GM19455 (cell line): ENCODE data around the gene PRDM16.

Source experiments
- ATAC-seq: cut with Tn5 transposase; IDR thresholded peaks from one replicate; pipeline ENCODE4 v1.9.1; 2021; ENCODE audit not compliant: unreplicated experiment

Gene PRDM16

DNA sequence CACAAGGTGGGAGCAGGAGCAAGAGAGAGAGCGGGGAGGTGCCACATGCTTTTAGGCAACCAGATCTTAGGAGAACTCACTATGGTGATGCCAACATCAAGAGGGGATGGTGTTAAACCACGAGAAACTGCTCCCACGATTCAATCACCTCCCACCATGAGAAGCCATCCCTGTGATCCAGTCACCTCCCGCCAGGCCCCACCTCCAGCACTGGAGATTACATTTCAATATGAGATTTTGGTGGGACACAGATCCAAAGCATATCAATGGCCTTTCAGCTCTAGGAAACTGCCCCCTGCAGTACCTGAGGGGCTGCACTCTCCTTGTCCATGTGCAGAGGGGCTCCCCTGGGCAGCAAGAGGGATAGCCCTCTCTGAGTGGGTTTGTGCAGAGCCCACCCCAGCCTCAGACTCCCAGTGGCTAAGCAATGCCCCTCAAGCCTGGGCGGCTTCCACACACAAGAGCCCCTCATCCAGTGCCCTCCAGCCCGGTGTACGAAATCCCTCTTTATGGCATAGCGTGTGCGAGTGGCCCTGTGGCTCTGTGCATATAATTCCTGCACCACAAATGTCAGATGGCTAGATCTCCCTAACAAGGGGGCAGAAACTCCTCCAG, 15.5 kb upstream of the PRDM16 start:
- no peak for ATAC-seq

GRCh38 chr1:3053986-3054385, 15.0 kb upstream of the PRDM16 start:
- no peak for ATAC-seq

DNA sequence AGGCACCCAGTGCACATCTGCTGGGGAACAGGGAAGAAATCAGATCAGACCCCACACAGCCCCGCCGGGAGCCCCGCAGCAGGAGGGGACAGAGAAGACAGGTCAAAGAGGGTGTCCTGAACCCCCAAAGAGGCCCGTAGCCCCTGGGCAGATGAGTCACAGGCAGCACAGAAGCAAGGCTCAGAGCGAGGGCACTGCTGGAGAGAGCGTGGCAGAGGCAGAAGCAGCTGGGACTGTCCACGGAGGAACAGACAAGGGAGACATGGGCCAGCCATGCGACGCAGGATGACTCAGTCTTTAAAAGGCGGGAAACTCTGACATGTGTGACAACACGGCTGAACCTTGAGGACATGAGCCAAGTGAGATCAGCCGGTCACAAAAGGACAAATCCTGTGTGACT, 14.5 kb upstream of the PRDM16 start:
- no peak for ATAC-seq

GRCh38 chr1:3055051-3055450, 14.0 kb upstream of the PRDM16 start:
- ATAC-seq: no peak

DNA sequence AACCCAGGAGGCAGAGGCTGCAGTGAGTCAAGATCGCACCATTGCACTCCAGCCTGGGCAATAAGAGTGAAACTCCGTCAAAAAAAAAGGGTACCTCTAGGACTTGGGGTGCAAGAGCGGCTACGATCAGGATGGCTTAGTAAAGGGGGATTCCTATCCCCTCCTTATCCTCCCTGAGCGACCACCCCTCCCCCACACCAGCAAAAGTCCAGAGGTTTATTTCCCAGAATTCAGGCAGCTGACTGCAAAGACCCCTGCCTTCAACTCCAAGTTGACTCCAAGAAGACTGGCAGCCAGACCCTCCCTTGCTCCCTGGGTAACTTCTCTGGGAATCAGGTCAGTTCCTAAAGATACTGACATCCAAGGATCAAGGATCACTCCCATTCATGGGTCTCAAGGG, 12.4 kb upstream of the PRDM16 start:
- no peak for ATAC-seq

DNA sequence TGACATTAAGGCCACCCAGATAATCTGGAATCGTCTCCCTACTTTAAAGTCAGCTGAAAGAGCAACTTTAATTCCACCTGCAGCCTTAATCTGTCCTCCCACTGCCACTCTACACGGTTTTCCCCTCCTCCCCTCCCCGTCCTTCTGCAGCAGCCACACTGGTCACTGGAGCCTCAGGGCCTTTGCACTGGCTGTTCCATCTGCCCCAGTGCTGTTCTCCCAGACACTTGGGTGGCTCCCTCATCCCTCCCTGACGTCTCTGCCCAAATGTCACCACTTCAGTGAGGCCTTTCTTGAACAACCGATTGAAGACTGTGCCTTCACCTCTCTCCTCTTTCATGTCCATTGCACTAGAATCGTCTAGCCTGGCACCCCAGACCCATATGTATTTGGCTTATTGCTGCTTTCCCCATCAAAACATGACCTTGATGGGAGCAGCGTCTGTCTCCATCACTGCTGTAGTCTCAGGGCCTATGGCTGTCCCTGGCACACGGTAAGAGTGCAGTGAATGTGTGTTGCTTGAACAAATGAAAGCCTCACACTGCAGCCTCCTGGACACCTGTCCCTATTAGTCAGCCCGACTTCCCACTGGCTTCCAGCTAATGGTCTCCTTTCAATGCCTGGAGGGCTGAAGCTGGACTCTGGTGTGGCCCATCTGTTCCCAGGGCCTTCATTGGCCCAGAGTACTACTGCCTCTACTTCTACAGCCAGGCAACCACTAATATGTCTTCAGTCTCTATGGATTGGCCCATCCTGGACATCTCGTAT, 10.6 kb upstream of the PRDM16 start:
- no peak for ATAC-seq

- ATAC-seq: no peak
These were observed 8.9 kb upstream of the PRDM16 start for GRCh38 chr1:3060127-3060526.

DNA sequence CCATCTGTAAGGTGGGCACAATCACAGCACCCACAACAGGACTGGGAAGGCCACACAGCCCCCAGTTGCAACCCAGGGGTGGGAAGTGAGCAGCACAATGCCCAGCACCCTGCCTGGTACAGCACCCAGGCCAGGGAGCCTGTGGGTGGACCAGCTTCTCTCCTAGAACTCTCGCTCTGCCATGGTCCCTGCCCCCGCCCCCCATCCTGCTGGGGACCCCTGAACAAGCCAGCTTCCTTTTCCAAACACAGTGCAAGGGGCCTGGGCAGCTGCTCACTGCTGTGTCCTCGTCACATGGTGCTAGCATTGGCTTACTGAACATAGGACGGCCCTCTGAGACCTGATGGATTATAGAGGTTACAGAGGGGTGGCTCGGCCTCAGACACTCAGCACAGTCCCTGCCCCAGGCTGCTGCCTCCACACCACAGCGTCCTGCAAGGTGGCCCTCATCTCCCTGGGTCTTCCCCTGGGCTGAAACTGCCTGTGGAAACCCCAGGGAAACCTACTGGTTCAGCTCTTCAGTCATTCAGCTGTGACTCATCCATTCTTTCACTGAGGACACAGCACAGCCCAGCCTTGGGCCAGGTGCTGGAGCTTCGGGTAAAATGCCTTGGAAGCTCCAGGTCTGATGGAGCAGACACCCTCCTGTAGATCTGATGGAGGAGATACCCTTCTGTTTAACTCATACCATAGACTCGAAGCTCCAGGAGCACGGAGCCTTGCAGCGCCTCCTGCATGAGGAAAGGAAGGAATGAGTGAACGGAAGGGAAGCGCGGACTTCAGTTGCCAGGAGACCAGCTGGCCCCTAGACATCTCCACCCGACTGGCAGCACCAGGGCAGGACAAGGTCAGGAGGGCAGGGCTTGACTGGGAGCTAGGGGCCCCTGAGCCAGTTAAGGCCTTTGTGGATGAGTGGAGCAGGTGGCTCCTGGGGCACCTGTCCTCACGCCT, 8.1 kb upstream of the PRDM16 start:
- no peak for ATAC-seq

- ATAC-seq: no peak
These were observed 7.4 kb upstream of the PRDM16 start for GRCh38 chr1:3061566-3061965.

DNA sequence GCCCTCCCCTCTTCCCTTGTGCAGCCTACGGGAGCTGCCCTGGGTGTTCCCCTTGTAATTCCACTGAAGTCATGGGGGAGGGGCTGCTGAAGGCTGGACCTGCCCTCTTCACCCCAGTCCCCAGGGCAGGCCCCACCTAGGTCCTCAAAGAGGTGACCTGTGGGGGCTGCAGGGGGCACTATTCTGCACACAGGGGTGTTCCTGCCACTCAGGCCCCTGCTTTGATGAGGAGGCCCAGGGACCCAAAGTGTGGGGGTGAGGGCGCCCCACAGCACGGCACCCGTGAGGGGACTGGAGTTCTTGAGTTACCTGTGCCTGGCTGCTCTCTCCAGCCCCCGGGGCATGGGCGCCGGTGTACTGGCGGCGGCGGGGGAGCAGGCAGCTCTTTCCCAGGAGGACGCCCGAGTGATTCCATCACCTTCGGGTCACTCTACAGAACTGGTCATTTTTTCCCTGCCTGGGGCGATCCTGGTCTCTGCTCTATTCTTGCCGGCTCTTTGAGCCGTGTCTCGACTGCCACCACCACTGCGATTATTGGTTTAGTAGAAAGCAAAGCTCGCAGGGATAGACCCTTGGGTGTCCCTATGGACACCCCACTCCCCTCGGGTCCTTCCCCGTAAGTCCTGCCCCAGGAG, 6.9 kb upstream of the PRDM16 start:
- ATAC-seq: no peak

DNA sequence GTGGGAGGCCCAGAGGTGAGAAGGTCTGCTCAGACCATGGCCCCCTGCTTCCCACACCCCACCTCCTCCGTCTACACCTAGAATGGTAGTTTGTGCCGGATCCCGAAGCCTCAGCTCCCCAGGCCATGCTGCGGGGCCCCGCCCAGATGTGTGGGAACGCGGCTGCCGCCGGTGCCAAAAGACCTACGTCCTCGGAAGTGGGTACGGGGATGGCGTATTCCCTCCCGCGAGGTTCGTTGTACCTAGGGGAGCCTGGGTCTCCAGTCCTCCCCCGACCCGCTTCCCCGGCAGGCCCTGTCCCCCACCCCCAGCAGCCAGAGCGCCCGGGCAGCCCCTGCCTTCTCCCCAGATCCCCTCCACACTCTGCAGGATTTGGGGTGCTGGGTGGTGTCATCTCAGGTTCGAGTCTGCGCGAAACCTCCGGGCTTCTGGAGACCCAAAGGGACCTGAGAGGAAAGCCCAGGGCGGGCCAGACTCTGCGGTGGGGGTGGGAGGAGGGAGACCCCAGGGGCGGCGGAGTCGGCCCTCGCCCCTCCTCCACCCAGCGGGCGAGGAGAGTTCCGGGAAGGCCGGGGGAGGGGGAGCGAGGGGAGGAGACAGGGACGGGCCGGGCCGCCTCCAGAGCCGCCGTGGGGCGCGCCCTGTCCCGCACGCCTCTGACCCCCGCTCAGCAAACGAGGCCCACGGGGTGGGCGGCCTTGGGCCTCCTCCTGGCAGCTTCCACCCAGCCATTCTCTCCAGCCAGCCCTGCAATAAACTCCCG, 6.2 kb upstream of the PRDM16 start:
- ATAC-seq: no peak

DNA sequence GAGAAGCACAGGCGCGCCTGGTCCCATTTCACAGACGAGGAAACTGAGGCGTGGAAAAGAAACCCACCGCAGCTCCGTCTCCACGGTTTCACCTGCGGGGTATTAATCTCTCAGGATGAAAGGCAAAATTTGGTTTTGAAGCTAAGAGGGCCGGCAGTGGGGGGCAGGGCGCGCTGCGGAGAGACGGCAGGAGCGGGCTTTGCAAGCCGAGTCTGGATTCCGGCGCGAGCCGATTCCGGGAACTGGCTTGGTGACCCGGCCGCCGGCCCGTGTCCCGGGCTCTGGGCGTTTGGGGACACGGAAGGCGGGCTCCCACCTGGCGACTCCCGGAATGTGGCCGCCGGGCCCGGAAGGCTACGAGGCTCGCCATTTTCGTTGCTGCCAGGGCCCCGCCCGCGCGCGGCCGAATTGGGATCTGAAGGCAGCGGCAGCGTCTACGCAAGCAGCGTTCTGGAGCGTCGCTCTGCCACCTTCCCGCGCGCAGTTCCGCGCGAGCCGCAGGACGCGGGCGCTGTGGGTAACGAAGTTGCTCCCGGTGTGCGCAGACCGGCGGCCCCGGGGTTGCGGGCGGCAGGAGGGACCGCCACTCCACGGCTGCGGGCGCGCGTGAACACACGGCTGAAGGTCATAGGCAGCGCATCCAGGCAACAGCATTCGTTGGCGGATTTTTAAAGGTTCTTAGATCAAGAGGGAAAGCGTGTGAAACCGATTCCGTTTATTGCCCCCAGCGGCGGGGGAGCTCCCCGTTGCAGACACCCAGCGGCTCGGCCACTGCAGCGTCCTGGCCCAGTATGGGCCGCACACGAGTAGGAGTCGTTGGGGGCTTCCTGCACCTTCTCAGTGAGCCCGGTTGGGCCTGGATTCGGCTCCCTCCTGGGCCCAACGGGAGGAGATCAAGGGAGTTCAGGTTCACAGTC, 5.4 kb upstream of the PRDM16 start:
- no peak for ATAC-seq

DNA sequence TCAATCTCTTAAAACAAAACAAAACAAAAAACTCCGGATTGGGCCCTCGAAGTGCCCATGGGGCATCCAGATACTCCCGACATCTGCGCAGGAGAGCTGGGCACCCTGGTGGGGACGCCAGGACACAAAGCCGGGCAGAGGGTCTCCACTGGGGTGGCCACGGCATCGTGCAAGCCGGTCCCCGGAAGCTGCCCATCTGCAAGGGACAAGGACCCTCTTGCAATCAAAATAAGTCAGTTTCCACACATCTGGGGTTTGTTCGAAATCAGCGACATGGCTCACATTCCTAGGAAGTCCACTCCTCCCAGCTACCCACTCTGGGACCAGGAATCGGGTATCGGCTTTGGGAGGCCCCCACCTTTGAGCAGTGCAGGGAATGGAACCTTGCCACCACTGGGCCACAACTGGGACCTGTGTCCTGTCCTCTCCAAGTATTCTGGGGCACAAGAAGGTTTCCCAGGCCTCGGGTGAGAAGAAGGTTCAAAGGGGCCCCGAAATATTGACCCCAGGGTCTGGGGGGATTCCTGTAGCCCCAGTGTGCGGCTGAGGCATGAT, 4.6 kb upstream of the PRDM16 start:
- no peak for ATAC-seq

DNA sequence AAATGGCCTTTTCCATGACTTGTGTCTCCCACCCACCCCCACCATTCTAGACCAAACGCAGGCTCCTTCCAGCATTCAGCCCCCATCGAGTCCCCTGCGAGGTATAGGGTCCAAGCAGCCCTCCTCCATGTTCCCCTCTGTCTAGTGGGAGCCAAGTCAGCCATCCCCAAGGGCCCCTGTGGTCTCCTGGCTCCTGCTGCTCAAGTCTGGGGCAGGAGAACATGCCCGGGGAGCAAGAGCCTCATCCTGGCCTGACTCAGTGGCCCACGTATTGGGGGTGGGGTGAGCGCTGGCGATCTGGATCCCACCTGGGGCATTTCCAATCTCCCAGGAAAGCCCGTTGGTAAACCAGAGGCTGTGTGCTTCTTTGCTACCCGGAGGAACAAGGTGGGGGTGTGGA, 4.1 kb upstream of the PRDM16 start:
- ATAC-seq: no peak

DNA sequence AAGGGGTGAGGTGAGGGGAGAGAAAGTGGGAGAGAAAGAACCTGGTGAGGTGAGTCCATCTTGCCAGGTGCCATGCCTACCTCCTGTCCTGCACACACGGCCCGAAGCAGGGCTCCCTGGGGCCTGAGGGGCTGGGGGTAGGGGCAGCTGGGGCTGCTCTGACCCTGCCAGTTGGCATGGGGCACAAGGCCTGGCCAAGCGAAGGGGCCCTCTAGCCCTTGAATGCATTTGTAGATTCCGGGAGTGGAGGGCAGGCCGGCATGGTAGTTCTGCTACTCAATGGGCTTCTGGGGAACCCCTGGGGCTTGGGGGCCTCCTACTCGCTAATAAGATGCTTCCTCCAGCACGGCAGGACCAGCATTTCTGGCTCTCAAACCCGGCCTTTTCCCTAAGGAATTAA, 3.6 kb upstream of the PRDM16 start:
- no peak for ATAC-seq

DNA sequence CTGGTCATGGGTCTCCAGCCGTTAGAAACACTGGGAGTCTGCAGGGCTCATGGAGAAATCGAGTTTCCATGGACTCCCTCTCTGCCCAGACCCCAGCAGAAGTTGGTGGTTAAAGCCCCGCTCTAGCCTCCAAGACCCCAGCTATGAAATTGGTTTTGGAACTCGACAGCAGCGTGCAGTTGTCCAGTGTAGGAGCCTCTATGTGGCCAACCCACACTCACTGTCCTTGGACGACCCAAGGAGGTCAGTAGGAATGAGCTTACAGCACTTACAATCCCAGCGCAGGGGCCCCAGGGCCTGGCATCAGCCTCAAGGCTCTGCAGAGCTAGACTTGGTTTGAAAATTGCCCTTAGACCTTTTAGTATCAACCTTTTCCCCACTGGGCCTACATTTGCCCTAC, 3.2 kb upstream of the PRDM16 start:
- ATAC-seq: no peak

GRCh38 chr1:3066250-3066711, 2.7 kb upstream of the PRDM16 start:
- no peak for ATAC-seq

GRCh38 chr1:3066826-3067225, 2.2 kb upstream of the PRDM16 start:
- no peak for ATAC-seq

DNA sequence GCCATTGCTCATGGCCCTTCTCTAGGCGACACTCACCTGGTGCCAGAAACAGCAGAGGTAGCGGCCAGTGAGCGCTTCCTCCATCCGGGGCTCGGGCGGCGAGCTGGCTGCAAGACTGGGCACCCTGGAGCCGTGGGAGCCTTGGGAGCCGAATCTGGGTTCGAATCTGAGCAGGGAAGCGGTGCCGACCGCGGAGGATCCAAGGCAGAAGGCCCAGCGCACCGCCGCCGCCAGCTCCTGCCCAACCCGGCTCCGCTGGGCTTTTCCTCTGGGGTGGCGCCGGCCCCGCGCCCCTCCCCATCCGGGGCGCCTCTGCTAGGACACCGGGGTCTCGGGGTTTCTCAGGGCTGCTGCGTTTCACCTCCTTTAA, 1.7 kb upstream of the PRDM16 start:
- ATAC-seq: no peak
